HG03520 (cell line): Measurements from ENCODE around the gene CCDC178.
"Not testable (repeated sequence)": the region's sequence is repeated elsewhere in the genome, so short reads cannot be mapped to it uniquely, and the experiment has no call there.

Experiments used
- ATAC-seq: cut with Tn5 transposase; IDR thresholded peaks from one replicate; pipeline ENCODE4 v1.9.1; 2021; ENCODE audit warnings: mild to moderate bottlenecking, moderate library complexity; ENCODE audit not compliant: unreplicated experiment

Gene CCDC178

DNA sequence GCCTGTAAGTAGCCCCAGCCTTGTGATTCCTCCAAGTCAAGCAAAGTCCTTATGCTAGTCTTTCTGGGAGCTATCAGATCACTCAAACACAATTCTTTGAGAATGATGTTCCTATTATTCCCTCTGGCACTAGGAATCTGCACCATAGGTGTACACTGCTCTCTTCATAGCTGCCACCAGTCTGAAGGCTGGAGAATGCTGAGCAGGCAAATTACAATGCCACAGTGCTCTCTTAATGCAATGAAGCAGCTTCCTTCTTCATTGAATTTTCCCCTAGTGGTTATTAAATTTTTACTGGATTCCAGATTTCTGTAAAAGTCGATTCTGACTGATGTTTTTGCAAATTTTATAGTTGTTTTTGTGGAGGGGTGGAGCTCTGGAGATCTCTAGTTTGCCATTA lies 84.8 kb downstream of the CCDC178 start:
- ATAC-seq: no peak

DNA sequence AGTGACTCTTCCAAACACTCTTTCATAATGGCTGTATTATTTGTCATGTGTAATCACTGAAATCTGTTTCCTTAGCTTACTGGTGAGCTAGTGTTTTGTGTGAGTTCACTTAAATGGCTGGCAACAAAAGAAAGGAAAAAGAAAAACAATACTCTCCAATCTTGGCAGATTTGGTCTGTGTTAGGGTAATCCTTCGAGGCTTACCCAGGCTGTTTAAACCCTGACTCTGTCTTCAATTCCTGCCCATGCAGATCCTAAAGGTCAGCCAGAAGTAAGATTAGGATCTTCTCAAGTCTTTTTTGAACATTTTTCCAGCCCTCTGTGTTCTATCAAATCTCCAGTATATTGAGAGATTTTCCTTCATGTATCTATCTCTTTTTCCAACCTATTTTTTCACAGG lies 85.3 kb downstream of the CCDC178 start:
- no peak for ATAC-seq

- no peak for ATAC-seq
Observed at GRCh38 chr18:33350256-33350655, 90.3 kb downstream of the CCDC178 start.

GRCh38 chr18:33339733-33340132 lies 100.8 kb downstream of the CCDC178 start:
- ATAC-seq: not testable (repeated sequence)

DNA sequence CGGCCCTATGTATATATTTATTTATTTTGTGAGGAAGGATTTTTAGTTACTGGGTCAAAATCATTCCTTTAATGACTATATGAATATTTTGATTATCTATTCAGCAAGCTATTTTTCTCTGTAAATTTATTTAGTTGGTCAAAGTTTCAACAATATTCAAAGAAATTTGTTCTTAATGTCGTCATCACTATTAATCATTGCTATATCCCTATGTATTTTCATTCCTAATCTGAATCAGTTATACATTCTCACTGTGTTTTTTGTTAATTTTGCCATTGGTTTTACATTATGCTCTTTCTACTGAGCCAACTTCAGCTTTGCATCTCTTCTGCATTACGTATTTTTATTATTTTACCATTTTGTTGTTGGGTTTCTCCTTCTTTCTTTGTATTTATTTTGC lies 105.7 kb downstream of the CCDC178 start:
- ATAC-seq: no peak

GRCh38 chr18:33330711-33331110 lies 109.8 kb downstream of the CCDC178 start:
- no peak for ATAC-seq

DNA sequence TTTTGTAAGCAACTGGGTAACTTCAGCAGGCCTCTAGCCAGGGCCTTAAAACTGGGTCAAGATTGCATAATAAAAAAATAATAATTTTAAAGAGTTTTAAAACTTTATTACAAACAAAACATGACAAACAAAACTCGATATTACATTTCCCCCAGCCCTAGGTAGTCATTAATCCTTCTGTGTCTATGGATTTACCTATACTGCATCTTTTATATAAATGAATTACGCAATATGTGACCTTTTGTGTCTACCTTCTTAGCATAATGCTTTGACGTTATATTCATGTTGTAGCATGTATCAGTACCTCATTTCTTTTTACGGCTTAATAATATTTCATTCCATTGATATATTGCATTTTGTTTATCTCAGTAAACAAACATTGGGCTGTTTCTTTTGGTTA lies 113.5 kb downstream of the CCDC178 start:
- no peak for ATAC-seq

DNA sequence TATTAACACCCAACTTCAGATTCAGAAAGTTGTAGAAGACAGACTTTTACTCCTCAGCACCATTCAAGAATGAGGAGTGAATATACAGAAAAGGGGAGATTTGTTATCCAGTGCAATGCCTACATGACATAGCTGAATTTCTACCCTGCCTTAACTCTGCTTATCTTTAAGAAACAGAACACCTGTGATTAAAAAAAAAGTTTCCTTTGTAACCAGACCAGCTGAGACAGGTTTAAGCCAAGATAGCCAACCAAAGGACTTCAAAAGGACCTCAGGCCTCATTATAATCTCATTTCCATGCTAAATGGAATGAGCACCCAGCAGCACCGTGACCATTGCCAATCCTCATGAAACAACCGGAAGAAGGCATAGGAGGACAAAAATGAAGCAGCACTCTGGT lies 122.9 kb downstream of the CCDC178 start:
- ATAC-seq: no peak

DNA sequence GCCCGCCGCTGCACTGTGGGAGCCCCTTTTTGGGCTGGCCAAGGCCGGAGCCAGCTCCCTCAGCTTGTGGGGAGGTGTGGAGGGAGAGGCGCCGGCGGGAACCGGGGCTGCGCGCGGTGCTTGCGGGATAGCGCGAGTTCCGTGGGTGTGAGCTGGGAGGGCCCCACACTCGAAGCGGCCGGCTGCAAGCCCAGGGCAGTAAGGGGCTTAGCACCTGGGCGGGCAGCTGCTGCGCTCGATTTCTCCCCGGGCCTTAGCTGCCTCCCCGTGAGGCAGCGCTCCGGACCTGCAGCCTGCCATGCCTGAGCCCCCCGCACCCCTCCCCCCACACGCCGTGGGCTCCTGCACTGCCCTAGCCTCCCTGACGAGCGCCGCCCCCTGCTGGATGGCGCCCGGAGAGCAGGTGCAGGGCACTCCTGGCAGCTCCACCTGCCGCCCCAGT lies 124.4 kb downstream of the CCDC178 start:
- no peak for ATAC-seq

GRCh38 chr18:33307520-33307919 lies 133.0 kb downstream of the CCDC178 start:
- ATAC-seq: no peak

- no peak for ATAC-seq
Observed at GRCh38 chr18:33304277-33304676, 136.2 kb downstream of the CCDC178 start.

GRCh38 chr18:33291539-33291938 lies 149.0 kb downstream of the CCDC178 start:
- ATAC-seq: no peak

- ATAC-seq: no peak
Observed at GRCh38 chr18:33288082-33288716, 152.3 kb downstream of the CCDC178 start.

GRCh38 chr18:33282709-33283333 lies 157.7 kb downstream of the CCDC178 start:
- no peak for ATAC-seq

DNA sequence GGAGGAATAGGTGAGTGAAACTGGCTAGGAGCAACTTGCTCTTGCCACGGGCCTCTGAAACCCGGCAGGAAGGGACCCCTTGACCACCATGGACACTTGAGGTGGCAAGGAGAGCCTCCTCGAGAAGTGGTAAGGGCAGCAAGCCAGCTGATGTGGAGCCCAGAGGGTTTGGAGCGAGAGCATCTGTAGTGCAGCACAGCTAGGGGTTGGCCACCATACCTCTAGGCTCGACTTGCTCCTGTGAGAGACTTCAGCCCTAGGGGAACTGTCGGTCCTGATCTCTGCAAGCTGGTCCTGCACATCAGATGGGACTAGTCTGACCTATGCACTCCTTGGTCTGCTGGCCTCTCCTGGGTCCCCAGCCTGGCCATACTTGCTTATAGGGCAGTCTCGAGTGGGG lies 158.4 kb downstream of the CCDC178 start:
- no peak for ATAC-seq

GRCh38 chr18:33277431-33277830 lies 163.1 kb downstream of the CCDC178 start:
- no peak for ATAC-seq

GRCh38 chr18:33275843-33276242 lies 164.7 kb downstream of the CCDC178 start:
- no peak for ATAC-seq

- ATAC-seq: no peak
Observed at GRCh38 chr18:33270297-33270696, 170.2 kb downstream of the CCDC178 start.

DNA sequence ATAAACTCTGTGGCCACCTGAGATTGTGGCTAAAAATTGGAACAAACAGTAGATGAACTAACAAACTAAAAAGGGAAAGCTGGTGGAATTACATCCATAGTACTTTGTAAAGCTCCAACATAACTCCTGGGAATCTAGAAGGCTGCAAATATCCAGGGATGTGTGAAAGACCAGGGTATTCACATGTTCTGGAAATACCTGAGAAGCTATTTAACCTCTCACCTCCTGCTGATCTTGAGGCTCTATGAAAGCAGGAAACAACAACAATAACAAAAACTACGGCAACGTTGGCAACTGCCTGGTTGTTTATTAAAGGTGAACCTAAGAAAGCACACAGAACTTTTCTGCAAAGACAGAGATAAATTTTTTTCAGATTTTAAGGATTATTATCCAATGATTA lies 171.3 kb downstream of the CCDC178 start:
- ATAC-seq: no peak

DNA sequence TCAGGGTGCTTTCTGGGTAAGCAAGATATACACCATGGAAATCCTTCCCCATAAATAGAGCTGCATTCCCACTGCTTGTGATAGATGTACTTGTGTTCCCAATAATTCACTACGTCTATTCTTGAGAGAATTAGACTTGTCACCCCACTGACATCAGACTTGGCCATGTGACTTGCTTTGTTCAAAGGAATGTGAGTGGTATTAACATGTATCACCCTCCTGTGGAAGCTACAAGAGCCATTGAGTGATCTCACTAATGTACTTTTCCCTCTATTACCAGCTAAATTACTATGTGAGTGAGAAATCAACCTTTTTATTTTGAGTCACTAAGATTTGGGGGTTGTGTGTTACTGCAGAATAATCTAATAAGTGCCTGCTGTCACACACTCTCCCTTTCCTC lies 176.0 kb downstream of the CCDC178 start:
- ATAC-seq: no peak

- peak; percentile 83 for ATAC-seq
Observed at GRCh38 chr18:33239298-33239697, 201.2 kb downstream of the CCDC178 start.

- ATAC-seq: no peak
Observed at GRCh38 chr18:33232318-33232626, 208.2 kb downstream of the CCDC178 start.
